RWPE1 (cell line): Measurements from ENCODE around the gene NDUFS2.

Experiments
- CTCF ChIA-PET: fragments of 350-600 bp; sonication (Branson Sonifier 250); formaldehyde crosslinking; extraction: SDS; loops from one replicate; lab custom pipeline; 2021; lab: Yijun Ruan, JAX
- POLR2A ChIA-PET: fragments of 400-600 bp; formaldehyde crosslinking; extraction: SDS; loops from one replicate; lab custom pipeline; 2020; ENCODE audit warnings: antibody characterized with exemption; ENCODE audit not compliant: low non-redundant PET; lab: Yijun Ruan, JAX
- DNase-seq: peaks from one replicate; pipeline ENCODE4 v3.0.0; 2012; ENCODE audit warnings: low spot score
- H3K27ac ChIP-seq: fragments of 450-650 bp; 2 replicates; pipeline ENCODE4 v1.5.1; 2017
- CTCF ChIP-seq: fragments of 450-650 bp; conservative IDR thresholded peaks from 2 replicates; pipeline ENCODE4 v1.5.1; 2017; ENCODE audit warnings: low read depth, mild to moderate bottlenecking

NDUFS2 gene

GRCh38 chr1:161196521-161197451 lies 5.4 kb upstream of the NDUFS2 start:
- no peak overlapping the region for H3K27ac ChIP-seq
- DNase-seq = no peak
- ChIA-PET CTCF (interaction anchor here (1.2 kb wide), 1 partner anchor 94 kb away, joined by 9 read pairs; no protein-coding TSS in a partner anchor), POLR2A (interaction anchor here (0.6 kb wide), 1 partner anchor 201 kb away, joined by 3 read pairs; no protein-coding TSS in a partner anchor)
- no peak for TF ChIP-seq CTCF

DNA sequence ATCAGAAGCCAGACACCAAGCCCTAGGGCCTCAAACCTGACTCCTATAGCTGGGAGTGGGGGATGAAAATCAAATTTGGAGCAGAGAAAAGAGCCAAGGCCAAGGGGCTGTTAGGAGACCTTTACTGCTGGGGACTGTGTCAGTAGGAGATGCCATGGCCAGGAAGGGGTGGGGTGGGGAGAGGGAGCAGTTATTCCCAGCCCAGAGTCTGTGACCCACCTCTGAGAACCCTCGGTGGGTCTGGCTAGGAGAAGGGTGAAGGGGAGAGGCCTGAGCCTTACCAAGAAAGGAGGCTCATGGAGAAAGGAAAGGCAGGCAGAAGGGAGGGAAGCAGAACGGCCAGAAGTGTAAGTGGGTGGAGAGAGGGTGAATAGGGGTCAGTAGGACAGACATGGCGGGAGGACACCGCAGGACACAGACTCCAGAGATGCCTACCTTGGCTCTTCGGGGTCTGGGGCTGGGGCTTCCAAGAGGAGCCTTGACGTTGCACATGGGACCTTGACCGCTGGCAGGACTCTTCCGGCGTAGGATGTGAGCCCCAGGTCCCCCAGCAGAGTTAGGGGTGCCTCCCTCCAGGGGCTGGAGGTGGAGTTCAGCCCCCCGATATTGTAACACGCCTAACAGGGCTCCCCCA lies 4.5 kb upstream of the NDUFS2 start:
- ChIA-PET CTCF (interaction anchor here (1.2 kb wide), 1 partner anchor 93 kb away, joined by 9 read pairs; no protein-coding TSS in a partner anchor), POLR2A (interaction anchor here (0.6 kb wide), 1 partner anchor 200 kb away, joined by 3 read pairs; no protein-coding TSS in a partner anchor)
- TF ChIP-seq CTCF = no peak
- DNase-seq = no peak
- H3K27ac ChIP-seq = peak overlapping the region; percentile 80

DNA sequence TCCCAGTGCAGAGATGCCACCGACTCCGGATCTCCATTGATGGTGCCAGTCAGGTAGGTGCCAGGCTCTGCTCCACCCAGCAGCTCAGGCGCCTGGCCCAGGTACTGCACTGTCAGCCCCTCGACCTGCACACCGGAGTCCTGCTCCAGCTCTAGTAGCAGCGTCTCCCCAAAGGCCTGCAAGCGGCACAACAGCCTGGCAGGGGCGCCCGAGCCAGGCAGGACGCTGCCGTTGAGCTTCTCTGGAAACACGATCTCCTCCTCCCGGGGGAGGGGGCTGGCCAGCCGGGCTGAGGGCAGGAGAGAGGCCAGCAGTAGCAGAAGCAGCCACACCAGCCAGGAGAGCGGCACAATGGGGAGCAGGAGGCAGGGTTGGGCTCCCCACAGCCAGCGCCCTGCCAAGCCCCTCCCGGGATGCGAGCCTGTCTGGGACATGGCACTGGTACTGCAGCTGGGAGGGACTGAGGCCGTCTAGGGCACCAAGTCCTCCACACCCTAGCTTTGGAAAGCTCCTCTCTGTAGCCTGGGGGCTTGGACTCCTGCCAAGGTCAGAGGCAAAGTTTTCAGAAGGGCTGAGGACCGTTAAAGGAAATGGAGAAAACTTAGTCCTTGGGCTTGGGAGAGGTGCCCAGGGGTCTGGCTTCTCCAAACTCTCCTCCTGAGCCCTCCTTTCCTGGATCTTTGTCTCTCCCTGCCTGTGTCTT lies 3.8 kb upstream of the NDUFS2 start:
- peak overlapping the region; percentile 80 for H3K27ac ChIP-seq
- peak; percentile 31 for DNase-seq

DNA sequence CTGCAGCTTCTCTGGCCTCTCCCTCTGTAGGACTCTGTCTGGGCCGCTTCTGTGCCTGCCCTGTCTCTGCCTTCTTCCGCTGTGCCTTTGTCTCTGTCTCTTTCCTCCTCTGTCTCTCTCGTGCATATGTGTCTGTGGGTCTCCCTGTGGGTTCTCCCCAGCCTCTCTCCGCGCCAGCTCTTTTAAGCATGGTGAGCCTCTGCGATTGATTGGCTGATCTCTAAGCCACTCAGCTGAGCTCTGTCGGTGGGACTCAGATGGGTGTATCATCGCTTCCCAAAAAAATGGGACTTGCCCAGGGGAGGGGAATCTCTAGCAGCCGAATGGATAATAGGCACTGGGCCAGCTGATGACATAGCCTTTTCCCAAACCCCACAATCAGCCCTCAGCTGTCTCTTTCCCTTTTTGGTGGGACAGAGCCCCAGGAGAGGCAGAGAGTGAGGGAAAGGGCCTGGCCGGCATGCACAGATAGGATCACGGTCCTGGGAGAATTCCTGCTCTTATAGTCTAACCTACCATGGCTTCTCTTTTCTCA lies 3.2 kb upstream of the NDUFS2 start, which contains the start of gene ADAMTS4:
Gene ADAMTS4, minus strand, starts transcription at position 158 of the 535 bp plus-strand sequence. CDS start 427 bp downstream, outside the sequence.
- CTCF ChIA-PET = interaction anchor here (0.6 to 0.7 kb wide), 2 partner anchors 32 to 183 kb away, joined by 3 read pairs; no protein-coding TSS in a partner anchor
- peak within 1 kb of the TSS; percentile 80 for H3K27ac ChIP-seq
- TF ChIP-seq CTCF = no peak
- POLR2A ChIA-PET = no interaction called here
- no peak for DNase-seq

More for the DNA sequence above, 3.8 kb upstream of the NDUFS2 start:
- CTCF ChIA-PET = interaction anchor here (0.6 kb wide), 1 partner anchor 32 kb away, joined by 3 read pairs; no protein-coding TSS in a partner anchor
- POLR2A ChIA-PET = no interaction called here
- TF ChIP-seq CTCF = no peak

DNA sequence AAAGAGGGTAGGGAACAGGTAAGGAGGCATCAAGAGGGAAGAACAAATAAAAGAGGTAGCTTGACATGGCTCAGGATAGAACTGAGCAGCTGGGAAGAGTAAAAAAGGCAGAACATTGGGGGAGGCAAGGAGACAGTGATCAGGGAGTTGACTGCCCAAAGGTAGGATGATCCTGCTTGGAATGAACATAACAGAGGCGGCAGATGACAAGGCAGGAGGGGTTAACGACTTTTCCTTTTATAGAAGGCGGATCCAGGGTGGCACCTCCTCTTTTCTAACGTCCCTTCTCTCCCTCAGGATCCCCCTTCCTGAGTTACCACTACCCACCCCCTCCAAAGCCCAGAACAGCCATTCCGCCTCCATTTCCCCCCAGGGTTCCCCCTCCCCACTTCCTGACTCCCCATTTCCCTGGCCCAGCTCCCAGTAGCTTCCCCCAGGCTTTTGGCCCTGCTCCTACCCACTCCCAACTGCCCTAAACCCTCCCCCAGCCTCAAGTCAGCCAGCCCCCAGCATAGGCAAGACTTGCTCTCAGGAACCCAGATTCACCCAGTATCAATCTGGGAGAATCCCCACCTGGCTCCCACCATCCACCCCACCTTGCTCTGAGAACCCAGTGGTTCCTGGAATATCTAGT lies 2.5 kb upstream of the NDUFS2 start:
- ChIA-PET CTCF (interaction anchor here (0.7 to 1.0 kb wide), 2 partner anchors 13 to 182 kb away, joined by 3 to 4 read pairs; no protein-coding TSS in a partner anchor), POLR2A (no interaction called here)
- H3K27ac ChIP-seq = peak overlapping the region; percentile 80
- no peak for TF ChIP-seq CTCF
- no peak for DNase-seq
